Effector memory CD8-positive, alpha-beta T cell (primary cell): ENCODE measurements around the gene LZTS3.
"Not testable (repeated sequence)": the region's sequence is repeated elsewhere in the genome, so short reads cannot be mapped to it uniquely, and the experiment has no call there.

Experiments
- ATAC-seq: fragments of 150-1000 bp; cut with Tn5 transposase; replicated peaks from 2 replicates; pipeline ENCODE4 v1.10.0; 2021; ENCODE audit warnings: mild to moderate bottlenecking, moderate library complexity
- DNase-seq, 3 experiments: peaks; one replicate each; pipeline ENCODE4 v3.0.0; 2021
- H3K27ac Mint-ChIP-seq, 2 donors: one replicate each; pipeline ENCODE4 v1.8.0; 2022; ENCODE audit warnings: mild to moderate bottlenecking in 2 of 2, mixed read lengths in 2 of 2, moderate library complexity in 2 of 2
- H3K27me3 Mint-ChIP-seq, 2 donors: one replicate each; pipeline ENCODE4 v1.8.0; 2022; ENCODE audit warnings: mixed read lengths in 2 of 2
- H3K36me3 Mint-ChIP-seq: one replicate; pipeline ENCODE4 v1.8.0; 2022; ENCODE audit warnings: mild to moderate bottlenecking, moderate library complexity, mixed read lengths; ENCODE audit not compliant: insufficient read depth
- H3K4me1 Mint-ChIP-seq, 2 donors: one replicate each; pipeline ENCODE4 v1.8.0; 2022; ENCODE audit warnings: low read depth in 2 of 2, mixed read lengths in 2 of 2
- H3K4me3 Mint-ChIP-seq, 2 donors: one replicate each; pipeline ENCODE4 v1.8.0; 2022; ENCODE audit warnings: mild to moderate bottlenecking in 2 of 2, mixed read lengths in 2 of 2, moderate library complexity in 2 of 2
- H3K9me3 Mint-ChIP-seq, 2 donors: one replicate each; pipeline ENCODE4 v1.8.0; 2022; ENCODE audit warnings: mixed read lengths in 2 of 2

The LZTS3 gene

DNA sequence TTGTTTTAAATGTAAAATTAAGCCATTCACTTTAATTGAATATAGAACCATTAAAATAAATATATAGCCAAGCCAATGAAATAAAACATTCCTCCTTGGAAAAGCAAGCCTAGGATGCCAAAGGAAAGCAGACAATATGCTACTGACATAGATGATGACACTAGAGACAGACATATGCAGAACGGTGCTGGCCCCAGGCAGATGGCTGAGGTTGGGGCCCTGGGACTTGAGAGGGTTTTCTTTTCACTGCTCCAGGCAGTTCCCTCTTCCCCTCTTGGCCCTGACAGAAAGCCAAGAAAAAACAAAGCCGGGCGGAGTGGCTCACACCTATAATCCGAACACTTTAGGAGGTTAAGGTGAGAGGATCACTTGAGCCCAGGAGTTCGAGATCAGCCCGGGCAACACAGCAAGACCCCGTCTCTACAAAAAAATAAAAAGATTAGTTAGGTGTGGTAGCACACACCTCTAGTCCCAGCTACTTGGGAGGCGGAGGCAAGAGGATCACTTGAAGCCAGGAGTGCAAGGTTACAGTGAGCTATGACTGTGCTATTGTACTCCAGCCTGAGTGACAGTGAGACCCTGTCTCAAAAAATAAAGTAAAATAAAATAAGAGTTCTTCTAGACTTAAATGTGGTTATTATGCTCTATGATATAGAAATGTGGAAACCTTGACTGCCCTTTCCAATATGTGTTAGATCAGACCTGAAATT is 44.9 kb downstream of the LZTS3 start:
- ATAC-seq (no peak), DNase-seq (no peak)
- peak overlapping the region in 1 of 2 donors; percentile 50 for H3K27ac Mint-ChIP-seq
- H3K27me3 Mint-ChIP-seq = no peaks in the 10 kb centered on the region
- H3K36me3 Mint-ChIP-seq = peaks cover 2% of the 10 kb centered on the region
- H3K4me1 Mint-ChIP-seq = peaks cover 2 to 11% of the 10 kb centered on the region in 2 donors
- H3K4me3 Mint-ChIP-seq = no peak overlapping the region
- H3K9me3 Mint-ChIP-seq = no peaks in the 10 kb centered on the region

DNA sequence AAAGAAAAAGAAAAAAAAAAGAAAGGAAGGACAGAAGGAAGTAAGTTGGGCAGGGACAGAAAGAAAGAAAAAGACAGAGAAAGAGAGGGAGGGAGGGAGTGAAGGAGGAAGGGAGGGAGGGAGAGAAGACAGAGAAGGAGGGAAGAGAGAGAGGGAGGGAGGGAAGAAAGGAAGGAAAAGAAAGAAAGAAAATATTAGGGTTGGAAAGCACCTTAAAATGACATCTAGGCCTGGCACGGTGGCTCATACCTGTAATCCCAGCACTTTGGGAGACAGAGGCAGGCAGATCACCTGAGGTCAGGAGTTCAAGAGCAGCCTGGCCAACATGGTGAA is 46.9 kb downstream of the LZTS3 start:
- no peaks in the 10 kb centered on the region for H3K9me3 Mint-ChIP-seq
- peaks cover 9% of the 10 kb centered on the region for H3K36me3 Mint-ChIP-seq
- no peak overlapping the region for H3K4me3 Mint-ChIP-seq
- DNase-seq = no peak
- H3K4me1 Mint-ChIP-seq = peaks cover 6 to 20% of the 10 kb centered on the region in 2 donors
- H3K27ac Mint-ChIP-seq = no peak overlapping the region
- H3K27me3 Mint-ChIP-seq = no peaks in the 10 kb centered on the region
- no peak for ATAC-seq

DNA sequence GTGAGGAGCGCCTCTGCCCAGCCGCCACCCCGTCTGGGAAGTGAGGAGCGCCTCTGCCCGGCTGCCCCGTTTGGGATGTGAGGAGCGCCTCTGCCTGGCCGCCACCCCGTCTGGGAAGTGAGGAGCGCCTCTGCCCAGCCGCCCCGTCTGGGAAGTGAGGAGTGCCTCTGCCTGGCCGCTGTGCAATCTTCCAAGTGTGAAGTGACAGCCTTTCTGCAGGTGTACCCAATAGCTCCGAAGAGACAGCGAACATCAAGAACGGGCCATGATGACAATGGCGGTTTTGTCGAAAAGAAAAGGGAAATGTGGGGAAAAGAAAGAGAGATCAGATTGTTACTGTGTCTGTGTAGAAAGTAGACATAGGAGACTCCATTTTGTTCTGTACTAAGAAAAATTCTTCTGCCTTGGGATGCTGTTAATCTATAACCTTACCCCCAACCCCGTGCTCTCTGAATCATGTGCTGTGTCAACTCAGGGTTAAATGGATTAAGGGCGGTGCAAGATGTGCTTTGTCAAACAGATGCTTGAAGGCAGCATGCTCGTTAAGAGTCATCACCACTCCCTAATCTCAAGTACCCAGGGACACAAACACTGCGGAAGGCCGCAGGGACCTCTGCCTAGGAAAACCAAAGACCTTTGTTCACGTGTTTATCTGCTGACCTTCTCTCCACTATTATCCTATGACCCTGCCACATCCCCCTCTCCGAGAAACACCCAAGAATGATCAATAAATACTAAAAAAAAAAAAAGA is 47.4 kb downstream of the LZTS3 start:
- not testable (repeated sequence) for ATAC-seq, H3K9me3 Mint-ChIP-seq, H3K27me3 Mint-ChIP-seq, H3K4me3 Mint-ChIP-seq, DNase-seq, H3K27ac Mint-ChIP-seq
- Mint-ChIP-seq H3K36me3 (peaks cover 11% of the 10 kb centered on the region), H3K4me1 (peaks cover 12 to 21% of the 10 kb centered on the region in 2 donors)

DNA sequence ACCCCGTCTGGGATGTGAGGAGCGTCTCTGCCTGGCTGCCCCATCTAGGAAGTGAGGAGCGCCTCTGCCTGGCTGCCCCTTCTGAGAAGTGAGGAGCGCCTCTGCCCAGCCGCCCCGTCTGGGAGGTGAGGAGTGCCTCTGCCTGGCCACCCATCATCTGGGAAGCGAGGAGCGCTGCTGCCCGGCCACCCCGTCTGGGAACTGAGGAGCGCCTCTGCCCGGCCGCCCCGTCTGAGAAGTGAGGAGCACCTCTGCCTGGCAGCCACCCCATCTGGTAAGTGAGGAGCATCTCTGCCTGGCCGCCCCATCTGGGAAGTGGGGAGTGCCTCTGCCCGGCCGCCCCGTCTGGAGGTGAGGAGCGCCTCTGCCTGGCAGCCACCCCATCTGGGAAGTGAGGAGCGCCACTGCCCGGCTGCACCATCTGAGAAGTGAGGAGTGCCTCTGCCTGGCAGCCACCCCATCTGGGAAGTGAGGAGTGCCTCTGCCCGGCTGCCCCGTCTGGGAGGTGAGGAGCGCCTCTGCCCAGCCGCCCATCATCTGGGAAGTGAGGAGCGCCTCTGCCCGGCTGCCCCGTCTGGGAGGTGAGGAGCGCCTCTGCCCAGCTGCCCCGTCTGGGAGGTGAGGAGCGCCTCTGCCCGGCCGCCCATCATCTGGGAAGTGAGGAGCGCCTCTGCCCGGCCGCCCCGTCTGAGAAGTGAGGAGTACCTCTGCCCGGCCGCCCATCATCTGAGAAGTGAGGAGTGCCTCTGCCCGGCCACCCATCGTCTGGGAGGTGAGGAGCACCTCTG is 48.4 kb downstream of the LZTS3 start:
- H3K36me3 Mint-ChIP-seq = peaks cover 11% of the 10 kb centered on the region
- DNase-seq, H3K9me3 Mint-ChIP-seq, H3K27me3 Mint-ChIP-seq, H3K27ac Mint-ChIP-seq, ATAC-seq, H3K4me3 Mint-ChIP-seq: not testable (repeated sequence)
- H3K4me1 Mint-ChIP-seq = peaks cover 14 to 24% of the 10 kb centered on the region in 2 donors

DNA sequence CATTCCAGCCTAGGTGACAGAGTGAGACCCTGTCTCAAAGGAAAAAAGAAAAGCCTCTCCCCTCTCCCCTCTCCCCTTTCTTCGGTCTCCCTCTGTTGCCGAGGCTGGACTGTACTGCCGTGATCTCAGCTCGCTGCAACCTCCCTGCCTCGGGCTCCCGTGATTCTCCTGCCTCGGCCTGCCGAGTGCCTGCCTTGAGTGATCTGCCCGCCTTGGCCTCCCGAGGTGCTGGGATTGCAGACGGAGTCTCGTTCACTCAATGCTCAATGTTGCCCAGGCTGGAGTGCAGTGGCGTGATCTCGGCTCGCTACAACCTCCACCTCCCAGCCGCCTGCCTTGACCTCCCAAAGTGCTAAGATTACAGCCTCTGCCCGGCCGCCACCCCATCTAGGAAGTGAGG is 49.2 kb downstream of the LZTS3 start:
- not testable (repeated sequence) for H3K27ac Mint-ChIP-seq, H3K9me3 Mint-ChIP-seq, DNase-seq, H3K27me3 Mint-ChIP-seq, ATAC-seq, H3K4me3 Mint-ChIP-seq
- Mint-ChIP-seq H3K4me1 (peaks cover 14 to 20% of the 10 kb centered on the region in 2 donors), H3K36me3 (peaks cover 11% of the 10 kb centered on the region)

DNA sequence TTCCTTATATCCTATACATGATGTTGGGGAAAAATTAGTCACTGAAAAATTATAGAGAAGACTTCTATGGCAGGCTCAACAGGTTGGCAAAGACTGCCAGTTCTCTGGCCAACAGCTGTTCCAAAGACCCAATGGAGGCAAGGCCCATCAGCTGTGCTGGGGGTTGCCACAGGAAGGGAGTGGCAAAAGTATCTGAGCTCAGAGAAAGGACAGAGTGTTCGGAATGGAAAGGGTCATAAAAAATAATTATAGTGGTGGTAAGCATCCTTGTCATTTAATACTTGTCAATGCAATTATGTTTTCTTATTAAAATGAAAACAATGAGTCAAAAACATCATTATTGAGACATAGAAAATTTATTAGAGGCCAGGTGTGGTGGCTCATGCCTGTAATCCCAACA is 49.8 kb downstream of the LZTS3 start:
- H3K9me3 Mint-ChIP-seq = no peaks in the 10 kb centered on the region
- peaks cover 14 to 20% of the 10 kb centered on the region in 2 donors for H3K4me1 Mint-ChIP-seq
- H3K27me3 Mint-ChIP-seq = no peaks in the 10 kb centered on the region
- no peak for ATAC-seq
- peak overlapping the region in 1 of 2 donors; percentile 3 for H3K4me3 Mint-ChIP-seq
- peak overlapping the region; percentile 16 to 49 for H3K27ac Mint-ChIP-seq
- peaks cover 11% of the 10 kb centered on the region for H3K36me3 Mint-ChIP-seq
- no peak for DNase-seq

DNA sequence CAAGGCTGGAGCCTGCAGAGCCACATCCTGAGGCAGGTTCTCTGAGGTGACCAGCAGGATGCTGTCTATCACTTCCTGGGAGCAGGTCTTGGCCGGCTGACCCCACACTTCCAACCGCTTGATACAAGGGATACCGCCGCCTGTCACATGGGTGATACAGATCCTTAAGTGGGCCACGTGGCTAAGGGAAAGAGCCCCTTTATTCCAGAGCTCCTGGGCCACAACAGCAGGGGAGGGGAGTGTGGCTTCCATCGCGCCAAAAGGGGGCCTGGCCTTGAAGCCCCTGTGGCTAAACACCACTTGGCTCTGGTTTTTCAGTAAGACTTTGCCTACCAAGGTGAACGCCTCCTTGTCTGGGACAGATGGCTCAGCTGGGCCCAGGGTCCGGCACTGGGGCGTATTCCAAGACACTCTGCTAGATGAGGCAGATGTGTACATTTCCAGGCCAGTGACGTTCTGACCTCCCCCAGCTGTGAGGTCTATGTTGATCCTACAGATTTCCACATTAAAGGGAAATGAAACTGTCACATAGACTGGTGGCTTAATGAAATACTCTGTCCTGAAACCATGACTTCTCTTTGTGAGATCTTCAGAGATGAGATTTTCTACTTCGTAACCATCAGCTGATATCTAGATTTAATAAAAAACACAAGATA is 51.3 kb downstream of the LZTS3 start:
- Mint-ChIP-seq H3K36me3 (peaks cover 11% of the 10 kb centered on the region), H3K27me3 (no peaks in the 10 kb centered on the region), H3K27ac (peak overlapping the region; percentile 42 to 49), H3K4me1 (peaks cover 13 to 14% of the 10 kb centered on the region in 2 donors), H3K4me3 (no peak overlapping the region), H3K9me3 (no peaks in the 10 kb centered on the region)
- no peak for DNase-seq
- ATAC-seq = no peak

DNA sequence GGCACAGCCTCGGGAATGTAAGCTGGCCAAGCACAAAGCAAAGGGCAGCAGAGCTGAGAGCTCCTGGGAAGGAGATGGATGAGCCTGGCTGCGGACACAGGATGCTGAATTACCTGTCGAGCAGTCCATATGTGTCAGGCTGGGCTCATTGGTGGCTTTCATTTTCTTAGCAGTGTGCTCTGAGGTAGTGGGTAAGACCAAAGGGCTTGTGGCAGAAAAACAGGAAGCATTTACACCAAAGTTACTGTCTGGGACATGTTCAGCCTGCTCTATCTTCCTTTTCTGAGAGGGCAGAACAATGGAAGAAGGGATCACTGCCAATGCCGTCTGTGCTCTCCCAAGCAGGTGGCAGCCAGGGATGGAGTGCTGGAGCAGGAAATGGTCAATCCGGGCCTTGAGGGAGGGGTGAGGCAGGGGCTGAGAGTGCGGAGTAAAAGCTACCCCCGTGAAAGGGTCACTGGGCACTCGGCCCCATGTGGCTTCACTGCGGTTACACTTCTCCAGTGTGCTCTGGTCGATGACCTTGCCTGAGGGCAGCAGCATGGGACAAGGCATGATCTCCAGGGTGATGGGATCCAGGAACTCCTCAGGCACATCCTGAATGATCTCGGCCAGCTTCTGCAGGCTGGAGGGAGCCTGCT is 52.0 kb downstream of the LZTS3 start:
- H3K36me3 Mint-ChIP-seq = peaks cover 11% of the 10 kb centered on the region
- H3K27me3 Mint-ChIP-seq = no peaks in the 10 kb centered on the region
- H3K4me3 Mint-ChIP-seq = no peak overlapping the region
- peaks cover 13 to 14% of the 10 kb centered on the region in 2 donors for H3K4me1 Mint-ChIP-seq
- peak overlapping the region; percentile 42 to 49 for H3K27ac Mint-ChIP-seq
- DNase-seq (no peak), ATAC-seq (no peak)
- no peaks in the 10 kb centered on the region for H3K9me3 Mint-ChIP-seq

DNA sequence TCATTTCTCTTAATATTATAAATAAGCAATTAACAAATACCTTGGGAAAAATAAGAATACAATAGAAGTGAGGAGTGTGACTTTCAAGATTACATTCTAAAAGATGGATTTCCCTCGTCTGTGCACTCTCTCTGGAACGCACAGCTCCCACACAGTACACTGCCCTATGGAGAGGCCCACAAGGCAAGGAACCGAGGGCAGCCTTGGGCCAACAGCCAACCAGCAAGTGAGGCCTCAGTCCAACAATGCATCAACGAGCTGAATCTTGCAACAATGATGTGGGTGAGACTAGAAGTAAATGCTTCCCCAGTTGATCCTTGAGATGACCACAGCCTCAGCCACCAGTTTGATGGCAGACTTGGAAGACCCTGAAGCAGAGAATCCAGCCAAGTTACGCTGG is 54.3 kb downstream of the LZTS3 start:
- no peak for ATAC-seq
- Mint-ChIP-seq H3K9me3 (no peaks in the 10 kb centered on the region), H3K4me3 (no peak overlapping the region), H3K36me3 (peaks cover 15% of the 10 kb centered on the region), H3K27me3 (no peaks in the 10 kb centered on the region), H3K27ac (no peak overlapping the region), H3K4me1 (peaks cover 16% of the 10 kb centered on the region in 2 donors)
- no peak for DNase-seq

DNA sequence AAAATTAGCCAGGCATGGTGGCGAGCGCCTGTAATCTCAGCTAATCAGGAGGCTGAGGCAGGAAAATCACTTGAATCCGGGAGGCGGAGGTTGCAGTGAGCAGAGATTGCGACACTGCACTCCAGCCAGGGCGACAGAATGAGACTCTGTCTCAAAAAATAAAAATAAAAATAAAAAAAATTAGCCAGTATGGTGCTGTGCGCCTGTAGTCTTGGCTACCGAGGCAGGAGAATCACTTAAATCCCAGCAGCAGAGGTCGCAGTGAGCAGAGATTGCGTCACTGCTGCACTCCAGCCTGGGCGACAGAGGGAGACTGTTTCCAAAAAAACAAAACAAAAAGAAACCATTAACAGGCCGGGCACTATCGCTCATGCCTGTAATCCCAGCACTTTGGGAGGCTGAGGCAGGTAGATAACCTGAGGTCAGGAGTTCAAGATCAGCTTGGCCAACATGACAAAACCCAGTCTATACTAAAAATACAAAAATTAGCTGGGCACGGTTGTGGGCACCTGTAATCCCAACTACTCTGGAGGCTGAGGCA is 55.4 kb downstream of the LZTS3 start:
- H3K27me3 Mint-ChIP-seq, H3K9me3 Mint-ChIP-seq, H3K27ac Mint-ChIP-seq, H3K4me3 Mint-ChIP-seq, DNase-seq, ATAC-seq: not testable (repeated sequence)
- Mint-ChIP-seq H3K4me1 (peaks cover 11 to 14% of the 10 kb centered on the region in 2 donors), H3K36me3 (peaks cover 17% of the 10 kb centered on the region)

DNA sequence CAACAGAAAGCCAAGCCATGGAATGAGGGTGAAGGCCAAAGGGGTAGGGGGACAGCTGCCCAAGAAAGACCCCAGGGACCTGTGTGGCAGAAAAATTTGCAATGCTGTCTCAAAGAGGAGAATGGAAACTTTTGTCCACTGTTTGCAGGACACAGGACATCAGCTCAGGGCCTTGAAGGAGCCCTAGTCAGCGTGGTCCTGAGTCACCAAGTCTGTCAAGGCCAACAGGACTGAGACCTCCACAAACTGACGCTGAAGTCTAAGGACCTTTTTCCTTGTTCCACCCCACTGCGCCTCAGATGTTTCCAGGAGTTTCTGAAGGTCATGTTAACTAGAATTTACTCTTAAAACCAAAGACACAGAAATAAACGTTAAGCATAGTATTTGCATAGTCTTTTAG is 57.0 kb downstream of the LZTS3 start:
- ATAC-seq (no peak), DNase-seq (no peak)
- peak overlapping the region in 1 of 2 donors; percentile 19 for H3K27ac Mint-ChIP-seq
- H3K4me3 Mint-ChIP-seq = no peak overlapping the region
- peaks cover 8 to 9% of the 10 kb centered on the region in 2 donors for H3K4me1 Mint-ChIP-seq
- no peaks in the 10 kb centered on the region for H3K27me3 Mint-ChIP-seq
- H3K36me3 Mint-ChIP-seq = peaks cover 11% of the 10 kb centered on the region
- no peaks in the 10 kb centered on the region for H3K9me3 Mint-ChIP-seq

DNA sequence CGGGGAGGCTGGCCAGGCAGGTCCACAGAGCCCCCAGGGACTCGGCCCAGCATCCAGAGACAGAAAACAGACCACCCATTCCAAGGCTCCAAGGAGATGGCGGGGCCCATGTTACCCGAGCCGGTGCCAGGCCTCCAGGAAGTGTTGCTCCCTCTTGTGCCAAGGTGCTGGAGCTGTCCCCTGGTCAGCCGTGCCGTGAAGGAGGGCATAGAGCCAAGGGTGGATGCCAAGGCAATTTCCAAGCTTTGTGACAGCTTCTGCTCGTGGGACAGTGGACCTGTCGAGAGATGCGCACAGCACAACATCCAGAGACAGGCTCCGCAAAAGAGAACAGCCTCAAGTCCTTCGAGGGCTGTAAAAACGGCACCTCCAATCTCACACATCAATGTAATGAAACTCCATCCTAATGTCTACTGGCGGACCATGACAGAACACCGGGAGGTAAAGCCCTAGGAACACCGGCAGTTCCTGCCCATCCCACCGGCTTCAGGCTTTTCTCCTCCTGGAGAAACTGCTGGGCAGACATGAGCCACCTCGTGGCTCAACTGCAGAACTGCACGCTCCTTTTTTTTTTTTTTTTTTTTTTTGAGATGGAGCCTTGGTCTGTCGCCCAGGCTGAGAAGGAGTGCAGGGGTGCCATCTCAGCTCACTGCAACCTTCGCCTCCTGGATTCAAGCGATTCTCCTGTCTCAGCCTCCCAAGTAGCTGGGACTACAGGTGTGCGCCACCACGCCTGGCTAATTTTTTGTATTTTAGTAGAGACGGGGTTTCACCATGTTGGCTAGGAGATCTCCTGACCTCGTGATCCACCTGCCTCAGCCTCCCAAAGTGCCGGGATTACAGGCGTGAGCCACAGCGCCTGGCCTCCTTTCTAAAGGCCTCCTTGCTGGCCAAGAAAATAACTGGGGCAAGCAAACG is 57.9 kb downstream of the LZTS3 start:
- Mint-ChIP-seq H3K4me1 (peaks cover 2 to 10% of the 10 kb centered on the region in 2 donors), H3K4me3 (no peak overlapping the region), H3K27ac (peak overlapping the region in 1 of 2 donors; percentile 19), H3K36me3 (peaks cover 12% of the 10 kb centered on the region), H3K9me3 (no peaks in the 10 kb centered on the region), H3K27me3 (no peaks in the 10 kb centered on the region)
- DNase-seq = peak in 1 of 3 experiments; percentile 14
- ATAC-seq = peak; percentile 35
